ENCODE results near the gene CHST14. TPM values are rescaled to one million over a fixed set of nuclear protein-coding genes. Genes with fewer than 3 reads are reported as not detected.

Gene CHST14, protein sequence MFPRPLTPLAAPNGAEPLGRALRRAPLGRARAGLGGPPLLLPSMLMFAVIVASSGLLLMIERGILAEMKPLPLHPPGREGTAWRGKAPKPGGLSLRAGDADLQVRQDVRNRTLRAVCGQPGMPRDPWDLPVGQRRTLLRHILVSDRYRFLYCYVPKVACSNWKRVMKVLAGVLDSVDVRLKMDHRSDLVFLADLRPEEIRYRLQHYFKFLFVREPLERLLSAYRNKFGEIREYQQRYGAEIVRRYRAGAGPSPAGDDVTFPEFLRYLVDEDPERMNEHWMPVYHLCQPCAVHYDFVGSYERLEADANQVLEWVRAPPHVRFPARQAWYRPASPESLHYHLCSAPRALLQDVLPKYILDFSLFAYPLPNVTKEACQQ
- total RNA-seq = 1 to 10 TPM; 9.5 to 9.7 TPM

GRCh38 chr15:40470423-40471104, at the start of gene CHST14:
TSS of gene CHST14 (plus strand) at chr15:40470984. CDS start at chr15:40471214, 230 bp downstream.
- Mint-ChIP-seq H3K27me3 (ENCODE audit: low read depth) (no peaks in the 10 kb centered on the region), H3K36me3 (ENCODE audit: insufficient read depth in 2 of 2) (no peaks in the 10 kb centered on the region), H3K4me3 (peak within 1 kb of the TSS; percentile 90 to 95), H3K27ac (peak within 1 kb of the TSS; percentile 72), H3K4me1 (ENCODE audit: low read depth) (peaks cover 32% of the 10 kb centered on the region), H3K9me3 (no peaks in the 10 kb centered on the region)
- peak; percentile 59 to 75 for DNase-seq
- peak; percentile 83 to 86 for ATAC-seq (replicated peaks in 1 of 2)

- Mint-ChIP-seq H3K27me3 (ENCODE audit: low read depth) (no peaks in the 10 kb centered on the region), H3K9me3 (no peaks in the 10 kb centered on the region), H3K4me3 (no peak overlapping the region), H3K36me3 (ENCODE audit: insufficient read depth in 2 of 2) (peaks cover 0 to 2% of the 10 kb centered on the region in 2 donors), H3K4me1 (ENCODE audit: low read depth) (no peaks in the 10 kb centered on the region), H3K27ac (no peak overlapping the region)
- ATAC-seq (replicated peaks in 1 of 2) = peak; percentile 97 to 98
- peak; percentile 83 to 88 for DNase-seq
Observed at GRCh38 chr15:40421246-40422157, 49.3 kb upstream of the CHST14 start.

DNA sequence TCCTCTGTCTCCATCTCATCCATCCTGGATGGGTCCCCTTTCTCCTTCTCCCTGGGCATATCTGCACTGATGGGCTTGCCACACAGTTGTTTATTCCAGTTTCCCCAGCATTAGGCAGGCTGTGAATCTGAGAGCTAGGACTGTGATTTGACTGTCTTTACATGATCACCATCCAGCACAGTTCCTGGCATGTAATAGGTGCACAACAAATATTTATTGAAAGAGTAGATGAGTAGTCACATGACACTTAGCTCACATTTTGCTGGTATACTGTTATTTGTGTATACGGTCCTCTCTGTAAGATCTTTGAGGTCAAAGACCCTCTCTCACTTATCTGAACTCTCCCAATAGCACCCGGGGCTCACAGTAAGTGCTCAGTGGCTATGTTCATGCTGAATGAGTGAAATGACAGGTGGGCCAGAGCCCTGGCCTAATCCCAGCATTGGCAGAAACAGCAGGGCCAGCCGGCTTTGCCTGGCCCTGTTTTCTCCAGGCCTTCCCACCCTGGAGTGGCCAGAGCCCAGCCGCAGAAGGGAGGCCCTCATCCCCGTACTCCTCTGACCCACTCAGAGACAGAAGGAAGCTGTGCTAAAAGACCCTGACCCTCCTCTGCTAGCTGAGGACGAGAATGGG, 46.2 kb upstream of the CHST14 start:
- no peak for DNase-seq
- H3K9me3 Mint-ChIP-seq = no peaks in the 10 kb centered on the region
- ATAC-seq (replicated peaks in 1 of 2) = no peak
- H3K27ac Mint-ChIP-seq = no peak overlapping the region
- no peaks in the 10 kb centered on the region for H3K4me1 Mint-ChIP-seq (ENCODE audit: low read depth)
- H3K4me3 Mint-ChIP-seq = no peak overlapping the region
- no peaks in the 10 kb centered on the region for H3K36me3 Mint-ChIP-seq (ENCODE audit: insufficient read depth in 2 of 2)
- H3K27me3 Mint-ChIP-seq (ENCODE audit: low read depth) = no peaks in the 10 kb centered on the region

DNA sequence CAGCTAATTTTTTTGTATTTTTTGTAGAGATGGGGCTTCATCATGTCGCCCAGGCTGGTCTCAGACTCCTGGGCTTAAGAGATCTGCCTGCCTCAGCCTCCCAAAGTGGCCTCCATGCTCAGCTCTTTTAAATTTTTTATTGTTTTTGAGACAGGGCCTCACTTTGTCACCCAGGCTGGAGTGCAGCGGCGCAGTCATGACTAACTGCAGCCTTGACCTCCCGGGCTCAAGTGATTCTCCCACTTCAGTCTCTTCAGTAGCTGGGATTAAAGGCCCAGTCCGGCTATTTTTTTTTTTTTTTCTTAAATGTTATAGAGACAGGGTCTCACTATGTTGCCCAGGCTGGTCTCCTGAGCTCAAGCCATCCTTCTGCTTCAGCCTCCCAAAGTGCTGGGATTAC, 45.1 kb upstream of the CHST14 start:
- Mint-ChIP-seq H3K4me1 (ENCODE audit: low read depth) (no peaks in the 10 kb centered on the region), H3K27ac (no peak overlapping the region), H3K36me3 (ENCODE audit: insufficient read depth in 2 of 2) (no peaks in the 10 kb centered on the region), H3K27me3 (ENCODE audit: low read depth) (no peaks in the 10 kb centered on the region), H3K9me3 (no peaks in the 10 kb centered on the region), H3K4me3 (no peak overlapping the region)
- DNase-seq = no peak
- no peak for ATAC-seq (replicated peaks in 1 of 2)

GRCh38 chr15:40427188-40427587, 43.6 kb upstream of the CHST14 start:
- no peak for ATAC-seq (replicated peaks in 1 of 2)
- H3K9me3 Mint-ChIP-seq = no peaks in the 10 kb centered on the region
- H3K4me3 Mint-ChIP-seq = no peak overlapping the region
- no peaks in the 10 kb centered on the region for H3K4me1 Mint-ChIP-seq (ENCODE audit: low read depth)
- no peaks in the 10 kb centered on the region for H3K27me3 Mint-ChIP-seq (ENCODE audit: low read depth)
- no peak overlapping the region for H3K27ac Mint-ChIP-seq
- no peak for DNase-seq
- H3K36me3 Mint-ChIP-seq (ENCODE audit: insufficient read depth in 2 of 2) = no peaks in the 10 kb centered on the region

DNA sequence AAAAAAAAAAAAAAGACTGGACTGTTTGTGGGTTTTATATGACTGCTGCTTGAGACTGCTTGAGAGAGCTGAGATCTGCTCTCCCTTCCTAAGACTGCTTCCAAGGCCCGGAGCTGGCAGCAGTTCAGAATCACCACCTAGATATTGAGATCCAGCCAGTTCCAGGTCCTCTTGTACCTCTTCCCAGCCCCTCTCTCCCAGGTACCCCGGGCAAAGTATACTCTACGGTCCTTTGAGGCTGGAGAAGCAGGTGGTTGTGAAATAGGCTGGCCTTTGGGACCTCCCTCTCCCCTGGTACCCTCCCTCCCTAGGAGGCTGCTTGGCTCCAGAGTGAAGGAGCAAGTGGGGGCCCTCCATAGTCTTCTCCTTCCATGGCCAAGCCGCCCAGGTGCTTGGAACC, 42.6 kb upstream of the CHST14 start:
- H3K4me1 Mint-ChIP-seq (ENCODE audit: low read depth) = no peaks in the 10 kb centered on the region
- ATAC-seq (replicated peaks in 1 of 2) (no peak), DNase-seq (no peak)
- no peaks in the 10 kb centered on the region for H3K9me3 Mint-ChIP-seq
- H3K4me3 Mint-ChIP-seq = no peak overlapping the region
- no peak overlapping the region for H3K27ac Mint-ChIP-seq
- no peaks in the 10 kb centered on the region for H3K27me3 Mint-ChIP-seq (ENCODE audit: low read depth)
- no peaks in the 10 kb centered on the region for H3K36me3 Mint-ChIP-seq (ENCODE audit: insufficient read depth in 2 of 2)

DNA sequence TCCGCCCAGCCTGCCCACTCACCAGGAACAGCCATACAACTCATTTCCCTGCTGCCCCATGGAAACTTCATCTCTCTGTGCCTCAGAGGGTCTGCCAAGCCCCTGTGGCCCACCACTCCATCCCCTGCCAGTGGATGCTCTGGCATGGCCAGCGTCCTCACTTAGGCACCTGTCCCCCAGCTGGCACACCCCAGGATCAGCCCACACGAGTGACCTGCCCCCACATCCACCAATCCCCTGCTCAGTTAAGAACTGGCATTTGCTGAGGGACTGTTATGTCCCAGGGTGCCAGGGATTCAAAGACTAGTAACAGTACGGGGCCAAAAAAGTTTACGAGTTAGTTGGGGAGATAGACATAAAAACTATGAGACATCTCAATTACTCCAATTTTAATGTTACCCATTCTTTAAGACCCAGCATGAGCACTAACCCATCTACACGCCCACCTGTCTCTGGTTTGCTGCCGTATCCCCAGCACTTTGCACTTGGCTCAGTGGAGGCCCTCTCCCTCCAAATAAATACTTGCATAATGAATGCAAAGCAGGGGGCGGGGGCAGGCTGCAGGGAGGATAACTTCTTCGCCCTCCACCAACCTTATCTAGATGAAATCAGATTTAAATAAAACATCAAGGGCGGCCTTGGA, 41.6 kb upstream of the CHST14 start:
- Mint-ChIP-seq H3K4me1 (ENCODE audit: low read depth) (no peaks in the 10 kb centered on the region), H3K9me3 (no peaks in the 10 kb centered on the region), H3K27ac (no peak overlapping the region), H3K36me3 (ENCODE audit: insufficient read depth in 2 of 2) (no peaks in the 10 kb centered on the region), H3K27me3 (ENCODE audit: low read depth) (no peaks in the 10 kb centered on the region), H3K4me3 (no peak overlapping the region)
- DNase-seq (no peak), ATAC-seq (replicated peaks in 1 of 2) (no peak)

- Mint-ChIP-seq H3K27ac (no peak overlapping the region), H3K9me3 (no peaks in the 10 kb centered on the region), H3K4me3 (no peak overlapping the region), H3K36me3 (ENCODE audit: insufficient read depth in 2 of 2) (no peaks in the 10 kb centered on the region), H3K27me3 (ENCODE audit: low read depth) (peaks cover 6% of the 10 kb centered on the region), H3K4me1 (ENCODE audit: low read depth) (peaks cover 4% of the 10 kb centered on the region)
- DNase-seq (no peak), ATAC-seq (replicated peaks in 1 of 2) (no peak)
Observed at GRCh38 chr15:40430271-40430805, 40.4 kb upstream of the CHST14 start.

DNA sequence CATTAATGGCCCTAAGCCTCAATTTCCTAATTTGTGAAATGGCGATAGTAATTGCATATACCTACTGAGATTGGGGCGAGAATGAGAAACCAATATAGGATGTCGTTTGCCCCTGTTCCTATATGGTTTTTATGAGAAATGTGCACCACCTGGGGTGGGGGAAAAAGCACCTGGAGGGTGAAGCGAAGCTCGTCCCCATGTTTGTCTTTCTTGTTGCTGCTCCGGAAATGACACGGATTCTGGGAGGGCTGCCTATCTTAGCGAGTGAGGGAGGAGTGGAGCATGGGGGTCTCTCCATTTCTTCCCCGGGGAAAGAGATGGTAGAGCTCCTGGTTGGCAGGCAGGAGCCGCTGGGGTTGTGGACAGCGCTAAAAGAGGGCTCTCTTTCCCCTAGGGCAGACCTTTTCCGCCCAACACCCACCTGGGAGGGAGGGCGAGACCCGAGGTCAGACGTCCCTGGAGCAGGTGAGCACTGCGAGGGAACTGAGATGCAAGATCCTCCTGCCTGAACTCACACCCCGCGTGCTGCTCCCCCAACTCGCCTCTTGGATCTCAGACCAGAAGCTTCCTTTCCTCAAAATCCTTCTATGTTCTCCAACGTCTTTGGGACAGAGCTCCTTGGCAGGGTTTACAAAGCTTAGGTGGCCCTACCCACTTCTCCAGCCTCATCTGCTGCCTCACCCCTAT, 35.6 kb upstream of the CHST14 start:
- Mint-ChIP-seq H3K27ac (no peak overlapping the region), H3K27me3 (ENCODE audit: low read depth) (peaks cover 50% of the 10 kb centered on the region), H3K4me1 (ENCODE audit: low read depth) (peaks cover 35% of the 10 kb centered on the region), H3K36me3 (ENCODE audit: insufficient read depth in 2 of 2) (peaks cover 0 to 2% of the 10 kb centered on the region in 2 donors), H3K4me3 (peak overlapping the region in 1 of 2 donors; percentile 55), H3K9me3 (no peaks in the 10 kb centered on the region)
- ATAC-seq (replicated peaks in 1 of 2) (no peak), DNase-seq (no peak)

- H3K36me3 Mint-ChIP-seq (ENCODE audit: insufficient read depth in 2 of 2) = peaks cover 0 to 2% of the 10 kb centered on the region in 2 donors
- H3K9me3 Mint-ChIP-seq = no peaks in the 10 kb centered on the region
- H3K27ac Mint-ChIP-seq = no peak overlapping the region
- DNase-seq = no peak
- no peak for ATAC-seq (replicated peaks in 1 of 2)
- H3K27me3 Mint-ChIP-seq (ENCODE audit: low read depth) = peaks cover 52% of the 10 kb centered on the region
- peak overlapping the region; percentile 16 to 55 for H3K4me3 Mint-ChIP-seq
- peaks cover 37% of the 10 kb centered on the region for H3K4me1 Mint-ChIP-seq (ENCODE audit: low read depth)
Observed at GRCh38 chr15:40435710-40436089, 35.1 kb upstream of the CHST14 start.

GRCh38 chr15:40436116-40436891, 34.5 kb upstream of the CHST14 start:
- Mint-ChIP-seq H3K36me3 (ENCODE audit: insufficient read depth in 2 of 2) (peaks cover 0 to 2% of the 10 kb centered on the region in 2 donors), H3K27ac (no peak overlapping the region), H3K9me3 (no peaks in the 10 kb centered on the region), H3K27me3 (ENCODE audit: low read depth) (peaks cover 52% of the 10 kb centered on the region), H3K4me1 (ENCODE audit: low read depth) (peaks cover 37% of the 10 kb centered on the region), H3K4me3 (peak overlapping the region; percentile 76 to 78)
- no peak for DNase-seq
- no peak for ATAC-seq (replicated peaks in 1 of 2)

All from activated T-cell treated with anti-CD3 and anti-CD28 coated beads, Interleukin-2, amount 50 U/mL, for 72 hours (primary cell).